ENCODE data around the gene GANAB.
A peak's percentile ranks its signal among the peaks of the same experiment; 100 is the strongest.
"Not testable (repeated sequence)": the region's sequence is repeated elsewhere in the genome, so short reads cannot be mapped to it uniquely, and the experiment has no call there.

GANAB gene

DNA sequence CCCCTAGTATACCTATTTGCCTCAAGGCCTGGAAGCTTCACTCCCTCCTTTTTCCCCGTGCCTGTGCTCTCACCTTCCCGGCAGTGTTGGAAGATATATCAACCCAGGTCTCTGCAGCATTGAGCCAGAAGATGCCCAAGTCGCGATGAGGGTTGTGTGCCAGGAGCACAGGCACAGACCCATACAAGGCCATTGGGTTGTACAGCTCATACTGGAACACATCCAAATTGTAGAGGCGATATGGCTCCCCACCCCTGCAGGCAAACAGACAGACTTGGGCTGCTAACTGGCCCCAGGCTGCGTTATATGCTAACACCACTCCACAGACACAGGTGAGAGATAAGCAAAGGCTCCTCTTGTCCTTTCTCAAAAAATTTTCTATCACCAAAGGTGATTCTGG is 13.9 kb downstream of the GANAB start:
- TF ChIP-seq Cebpa-rat (IDR thresholded peaks at IDR 0.05): no peak
- H3K27ac ChIP-seq: no peak overlapping the region
- peaks cover 19% of the 10 kb centered on the region; the same call in 1 of the 2 replicates for H4K20me1 ChIP-seq
- no peak overlapping the region for H3K4me2 ChIP-seq
- H3K9ac ChIP-seq: no peak overlapping the region
- H3K9me3 ChIP-seq: no peaks in the 10 kb centered on the region
- H3K4me3 ChIP-seq: no peak overlapping the region
- no peaks in the 10 kb centered on the region for H3K27me3 ChIP-seq
- H3K36me3 ChIP-seq: peaks cover 100% of the 10 kb centered on the region
- peaks cover 11% of the 10 kb centered on the region; the same call in 1 of the 2 replicates for H3K4me1 ChIP-seq

DNA sequence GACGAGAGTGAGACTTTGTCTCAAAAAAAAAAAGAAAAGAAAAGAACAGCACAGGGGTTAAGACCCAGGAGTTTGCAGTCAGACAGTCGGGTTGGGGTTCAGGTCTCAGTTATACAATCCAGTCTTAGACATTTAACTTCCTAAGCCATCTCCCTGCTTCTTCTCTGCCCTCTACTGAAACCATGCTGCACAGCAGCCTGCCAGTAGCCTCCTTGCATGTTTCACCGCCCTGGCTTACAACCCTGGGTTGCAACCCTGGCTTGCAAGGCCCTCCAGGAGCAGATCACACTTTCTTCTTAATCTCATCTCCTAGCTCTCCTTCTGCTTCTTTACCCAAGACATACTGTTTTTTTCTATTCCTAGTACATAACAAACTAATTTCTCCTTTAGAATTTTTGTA is 18.7 kb downstream of the GANAB start:
- Histone ChIP-seq H3K27me3 (no peaks in the 10 kb centered on the region), H4K20me1 (0 out of 2 replicates have a peak, but pooled peaks cover 5% of the 10 kb centered on the region), H3K27ac (no peak overlapping the region), H3K36me3 (peaks cover 79% of the 10 kb centered on the region), H3K4me3 (no peak overlapping the region), H3K9me3 (no peaks in the 10 kb centered on the region), H3K9ac (no peak overlapping the region), H3K4me2 (no peak overlapping the region), H3K4me1 (peaks cover 35% of the 10 kb centered on the region)
- no peak for TF ChIP-seq Cebpa-rat (IDR thresholded peaks at IDR 0.05)

DNA sequence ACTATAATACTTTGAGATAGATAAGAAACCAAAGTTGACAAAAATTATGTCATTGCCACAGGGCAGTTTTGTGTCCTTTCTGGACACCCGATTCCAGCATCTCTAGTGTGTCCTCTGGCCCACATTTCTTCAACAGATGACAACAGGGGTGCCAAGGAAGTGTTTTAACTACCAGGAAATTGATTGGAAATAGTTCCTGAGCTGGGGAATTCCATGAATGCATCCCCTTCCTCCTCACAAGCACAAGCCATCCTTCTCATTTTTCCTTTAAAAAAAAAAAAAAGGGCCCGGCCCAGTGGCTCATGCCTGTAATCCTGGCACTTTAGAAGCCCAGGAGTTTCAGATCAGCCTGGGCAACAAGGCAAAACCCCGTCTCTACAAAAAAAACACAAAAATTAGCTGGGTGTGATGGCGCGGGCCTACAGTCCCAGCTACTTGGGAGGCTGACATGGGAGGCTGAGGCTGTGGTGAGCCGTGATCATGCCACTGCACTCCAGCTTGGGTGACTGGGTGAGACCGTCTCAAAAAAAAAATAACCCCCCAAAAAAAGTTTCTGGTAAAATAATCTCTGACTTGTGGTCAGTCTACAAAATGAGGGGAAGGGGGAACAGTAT is 23.8 kb downstream of the GANAB start:
- Histone ChIP-seq H4K20me1 (0 out of 2 replicates have a peak, but pooled peaks cover 5% of the 10 kb centered on the region), H3K36me3 (peaks cover 30% of the 10 kb centered on the region), H3K27me3 (no peaks in the 10 kb centered on the region), H3K9ac (no peak overlapping the region), H3K4me1 (peaks cover 58% of the 10 kb centered on the region), H3K4me2 (peak overlapping the region; percentile 97), H3K4me3 (peak overlapping the region; percentile 85; the same call in 1 of the 2 replicates), H3K9me3 (no peaks in the 10 kb centered on the region), H3K27ac (peak overlapping the region; percentile 88; the same call in 1 of the 2 replicates)
- TF ChIP-seq Cebpa-rat (IDR thresholded peaks at IDR 0.05): no peak

- peaks cover 58% of the 10 kb centered on the region for H3K4me1 ChIP-seq
- H3K27me3 ChIP-seq: no peaks in the 10 kb centered on the region
- H3K4me2 ChIP-seq: peak within 1 kb of the TSS; percentile 97
- H3K9me3 ChIP-seq: no peaks in the 10 kb centered on the region
- peak within 1 kb of the TSS; percentile 88 for H3K27ac ChIP-seq
- 0 out of 2 replicates have a peak, but pooled peaks cover 5% of the 10 kb centered on the region for H4K20me1 ChIP-seq
- peak within 1 kb of the TSS; percentile 91 for H3K9ac ChIP-seq
- H3K36me3 ChIP-seq: peaks cover 30% of the 10 kb centered on the region
- peak within 1 kb of the TSS; percentile 85 for H3K4me3 ChIP-seq
- TF ChIP-seq Cebpa-rat (IDR thresholded peaks at IDR 0.05): peak; percentile 87
These were observed 24.6 kb downstream of the GANAB start, which contains the start of gene B3GAT3 for GRCh38 chr11:62621567-62622470. B3GAT3 (minus strand) TSS chr11:62621986; CDS start chr11:62621947, 39 bp downstream.

DNA sequence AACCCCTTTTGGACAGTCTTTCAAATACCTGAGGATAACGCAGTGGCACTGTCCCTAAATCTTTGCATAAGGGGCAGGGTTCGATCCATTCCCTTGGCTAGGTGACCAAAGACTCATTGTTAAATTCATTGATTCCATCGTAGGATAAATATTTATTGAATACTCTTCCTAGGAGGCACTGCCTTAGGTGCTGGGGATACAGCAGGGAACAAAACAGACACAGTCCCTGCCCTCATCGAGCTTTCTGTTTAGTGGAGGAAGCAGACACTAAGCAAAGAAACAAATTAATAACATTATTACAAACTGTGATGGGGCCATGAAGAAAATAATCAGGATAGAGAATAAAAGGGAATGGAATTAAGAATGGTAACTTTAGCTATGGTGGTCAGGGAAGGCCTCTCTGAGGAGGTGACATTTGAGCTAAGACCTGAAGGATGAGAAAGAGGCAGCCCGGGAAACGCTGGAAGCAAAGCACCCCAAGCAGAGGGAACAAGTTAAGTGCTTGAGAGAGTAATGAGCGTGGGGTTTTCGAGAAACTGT is 25.3 kb downstream of the GANAB start:
- H3K4me2 ChIP-seq: peak overlapping the region; percentile 97
- H4K20me1 ChIP-seq: 0 out of 2 replicates have a peak, but pooled peaks cover 5% of the 10 kb centered on the region
- H3K4me1 ChIP-seq: peaks cover 55% of the 10 kb centered on the region
- peak overlapping the region; percentile 88 for H3K27ac ChIP-seq
- H3K36me3 ChIP-seq: peaks cover 30% of the 10 kb centered on the region
- peak overlapping the region; percentile 85 for H3K4me3 ChIP-seq
- no peak for TF ChIP-seq Cebpa-rat (IDR thresholded peaks at IDR 0.05)
- H3K9ac ChIP-seq: peak overlapping the region; percentile 91
- H3K27me3 ChIP-seq: no peaks in the 10 kb centered on the region
- no peaks in the 10 kb centered on the region for H3K9me3 ChIP-seq

GRCh38 chr11:62616957-62617356 is 29.5 kb downstream of the GANAB start:
- H3K27ac ChIP-seq, H3K4me3 ChIP-seq, H3K4me2 ChIP-seq, H4K20me1 ChIP-seq, H3K27me3 ChIP-seq, H3K9ac ChIP-seq, H3K9me3 ChIP-seq: not testable (repeated sequence)
- Histone ChIP-seq H3K4me1 (peaks cover 26% of the 10 kb centered on the region), H3K36me3 (peaks cover 35% of the 10 kb centered on the region)

DNA sequence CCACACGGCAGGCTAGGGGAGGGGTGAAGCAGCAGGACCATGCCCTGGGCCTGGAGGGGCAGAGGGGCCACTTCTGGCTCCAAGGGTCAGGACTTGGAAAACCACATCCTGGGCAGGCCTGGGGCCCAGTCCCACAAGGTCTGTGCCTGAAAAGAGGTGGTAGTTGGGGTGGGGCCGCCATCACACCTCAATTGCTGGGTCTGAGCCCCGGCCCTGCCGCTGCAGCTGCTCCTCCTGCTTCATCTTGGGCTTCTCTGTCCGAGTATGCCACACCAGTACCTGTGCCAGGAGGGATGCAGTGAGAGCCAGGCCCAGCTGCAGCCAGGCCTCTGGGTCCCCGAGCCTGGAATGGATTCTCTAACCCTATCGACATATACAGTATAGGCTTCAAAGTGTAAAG is 30.9 kb downstream of the GANAB start:
- Histone ChIP-seq H3K36me3 (peaks cover 35% of the 10 kb centered on the region), H3K27ac (no peak overlapping the region), H4K20me1 (no peaks in the 10 kb centered on the region), H3K27me3 (no peaks in the 10 kb centered on the region), H3K4me1 (peaks cover 31% of the 10 kb centered on the region), H3K4me2 (no peak overlapping the region), H3K9me3 (no peaks in the 10 kb centered on the region), H3K4me3 (no peak overlapping the region), H3K9ac (no peak overlapping the region)
- no peak for TF ChIP-seq Cebpa-rat (IDR thresholded peaks at IDR 0.05)

GRCh38 chr11:62614275-62614674 is 32.1 kb downstream of the GANAB start:
- Histone ChIP-seq H3K27me3 (no peaks in the 10 kb centered on the region), H3K9ac (0 out of 2 replicates have a peak overlapping the region, but pooled peaks have one; percentile 29), H3K9me3 (no peaks in the 10 kb centered on the region), H4K20me1 (no peaks in the 10 kb centered on the region), H3K4me2 (no peak overlapping the region), H3K4me1 (peaks cover 31% of the 10 kb centered on the region), H3K27ac (peak overlapping the region; percentile 59), H3K36me3 (peaks cover 38% of the 10 kb centered on the region), H3K4me3 (no peak overlapping the region)
- no peak for TF ChIP-seq Cebpa-rat (IDR thresholded peaks at IDR 0.05)

DNA sequence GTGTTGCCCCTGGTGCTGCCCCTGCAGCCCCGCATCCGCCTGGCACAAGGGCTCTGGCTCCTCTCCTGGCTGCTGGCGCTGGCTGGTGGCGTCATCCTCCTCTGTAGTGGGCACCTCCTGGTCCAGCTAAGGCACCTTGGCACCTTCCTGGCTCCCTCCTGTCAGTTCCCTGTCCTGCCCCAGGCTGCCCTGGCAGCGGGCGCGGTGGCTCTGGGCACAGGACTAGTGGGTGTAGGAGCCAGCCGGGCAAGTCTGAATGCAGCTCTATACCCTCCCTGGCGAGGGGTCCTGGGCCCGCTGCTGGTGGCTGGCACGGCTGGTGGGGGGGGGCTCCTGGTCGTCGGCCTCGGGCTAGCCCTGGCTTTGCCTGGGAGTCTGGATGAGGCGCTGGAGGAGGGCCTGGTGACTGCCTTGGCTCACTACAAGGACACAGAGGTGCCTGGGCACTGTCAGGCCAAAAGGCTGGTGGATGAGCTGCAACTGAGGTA is 33.1 kb downstream of the GANAB start:
- Histone ChIP-seq H3K4me1 (peaks cover 40% of the 10 kb centered on the region), H3K36me3 (peaks cover 47% of the 10 kb centered on the region), H4K20me1 (no peaks in the 10 kb centered on the region), H3K27me3 (no peaks in the 10 kb centered on the region), H3K4me2 (peak overlapping the region; percentile 99), H3K9me3 (no peaks in the 10 kb centered on the region), H3K27ac (peak overlapping the region; percentile 59), H3K4me3 (no peak overlapping the region), H3K9ac (no peak overlapping the region)
- no peak for TF ChIP-seq Cebpa-rat (IDR thresholded peaks at IDR 0.05)

All from BLaER1 (cell line).